Left lobe of liver (tissue), 2 donors: Measurements from ENCODE around the gene TOPBP1. TPM values are rescaled to one million over a fixed set of nuclear protein-coding genes. Genes with fewer than 3 reads are reported as not detected.
"Not testable (repeated sequence)": the region's sequence is repeated elsewhere in the genome, so short reads cannot be mapped to it uniquely, and the experiment has no call there.

Experiments
- ATAC-seq: fragments of 200-7000 bp; cut with Tn5 transposase; one replicate; pipeline ENCODE4 v1.9.1; 2020; ENCODE audit warnings: mild to moderate bottlenecking, moderate library complexity
- DNase-seq: peaks from one replicate; pipeline ENCODE4 v3.0.0-alpha.2; 2020; ENCODE audit warnings: low spot score
- total RNA-seq: library from RNA; stranded (reverse); gene quantifications from one replicate; pipeline ENCODE4 v1.2.1, GENCODE V29; 2021
- donor health status: DM: no; HTN: no; CAD: no; lungs with moderate emphysema.
- donor health status: DM: no; HTN: yes; CAD: no.

The TOPBP1 gene
- total RNA-seq, 1 donor from 2014 or later = 7.0 TPM

GRCh38 chr3:133675631-133676335 lies 14.0 kb upstream of the TOPBP1 start:
- ATAC-seq (peak; percentile 73), DNase-seq (no peak)

GRCh38 chr3:133674290-133674919 lies 12.7 kb upstream of the TOPBP1 start:
- DNase-seq (no peak), ATAC-seq (no peak)

- DNase-seq (no peak), ATAC-seq (peak; percentile 12)
Observed at GRCh38 chr3:133673746-133674145, 12.0 kb upstream of the TOPBP1 start.

DNA sequence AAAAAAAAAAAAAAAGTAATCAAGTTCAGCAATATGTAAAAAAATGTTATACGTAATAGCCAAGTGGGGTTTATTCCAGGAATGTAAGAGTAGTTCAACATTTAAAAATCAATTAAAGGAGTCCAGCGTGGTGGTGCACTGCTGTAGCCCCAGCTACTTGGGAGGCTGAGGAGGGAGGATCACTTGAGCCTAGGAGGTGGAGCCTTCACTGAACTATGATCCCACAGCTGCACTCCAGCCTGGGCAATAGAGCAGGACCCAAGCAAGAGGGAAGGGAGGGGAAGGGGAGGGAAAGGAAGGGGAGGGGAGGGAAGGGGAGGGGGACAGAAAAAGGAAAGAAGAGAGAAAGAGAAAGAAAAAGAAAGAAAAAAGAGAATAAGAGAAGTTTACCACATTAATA lies 10.7 kb upstream of the TOPBP1 start:
- ATAC-seq = no peak
- DNase-seq = no peak

DNA sequence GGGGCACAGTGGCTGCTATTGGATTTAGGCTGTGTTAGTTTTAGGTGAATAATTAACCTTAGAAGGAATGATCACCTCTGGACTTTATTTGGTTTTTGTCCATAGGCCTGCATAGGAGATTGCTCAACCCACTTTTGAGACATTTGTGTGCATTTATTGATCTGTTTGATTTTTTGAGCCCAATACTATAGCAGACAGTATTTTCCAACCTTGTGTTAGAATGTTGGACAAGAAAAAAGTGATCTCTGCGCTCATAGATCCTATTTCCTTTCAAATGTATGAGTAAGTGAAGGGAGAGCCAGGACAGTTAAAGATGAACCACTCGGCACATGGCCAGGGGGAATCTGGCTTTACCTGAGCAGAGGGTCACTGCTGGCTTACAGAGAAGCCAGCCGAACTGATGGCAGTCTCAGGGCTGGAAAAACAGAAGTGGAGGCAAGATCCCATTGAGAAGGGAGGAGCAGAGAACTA lies 8.8 kb upstream of the TOPBP1 start:
- ATAC-seq (peak; percentile 60), DNase-seq (peak; percentile 79)

GRCh38 chr3:133669949-133670524 lies 8.3 kb upstream of the TOPBP1 start:
- DNase-seq (no peak), ATAC-seq (peak; percentile 79)

DNA sequence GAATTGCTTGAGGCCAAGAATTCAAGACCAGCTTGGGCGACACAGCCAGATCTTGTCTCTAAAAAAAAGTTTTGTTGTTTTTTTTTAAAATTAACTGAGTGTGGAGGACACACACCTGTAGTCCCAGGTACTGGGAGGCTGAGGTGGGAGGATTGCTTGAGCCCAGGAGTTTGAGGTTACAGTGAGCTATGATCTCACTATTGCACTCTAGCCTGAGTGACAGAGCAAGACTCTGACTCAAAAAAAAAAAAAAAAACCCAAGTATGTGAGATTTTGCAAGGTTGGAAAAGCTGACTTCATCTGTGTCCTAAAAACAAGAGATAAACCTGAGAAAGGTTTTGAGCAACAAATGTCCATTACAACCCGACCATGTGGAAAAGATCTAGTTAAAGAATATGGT lies 5.4 kb upstream of the TOPBP1 start:
- DNase-seq (no peak), ATAC-seq (no peak)

DNA sequence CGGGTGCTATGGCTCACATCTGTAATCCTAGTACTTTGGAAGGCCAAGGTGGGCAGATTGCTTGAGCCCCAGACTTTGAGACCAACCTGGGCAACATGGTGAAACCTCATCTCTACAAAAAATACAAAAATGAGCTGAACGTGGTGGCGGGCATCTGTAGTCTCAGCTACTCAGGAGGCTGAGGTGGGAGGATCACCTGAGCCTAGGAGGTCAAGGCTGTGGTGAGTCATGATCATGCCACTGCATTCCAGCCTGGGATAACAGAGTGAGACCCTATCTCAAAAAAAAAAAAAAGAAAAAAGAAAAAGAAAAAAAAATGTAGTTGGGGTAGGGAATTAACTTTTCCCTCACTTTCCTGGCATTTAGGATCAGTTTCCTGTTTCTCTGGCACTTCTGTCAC lies 3.4 kb upstream of the TOPBP1 start:
- not testable (repeated sequence) for ATAC-seq, DNase-seq

GRCh38 chr3:133663569-133664313 lies 2.0 kb upstream of the TOPBP1 start:
- DNase-seq (no peak), ATAC-seq (peak; percentile 87)

DNA sequence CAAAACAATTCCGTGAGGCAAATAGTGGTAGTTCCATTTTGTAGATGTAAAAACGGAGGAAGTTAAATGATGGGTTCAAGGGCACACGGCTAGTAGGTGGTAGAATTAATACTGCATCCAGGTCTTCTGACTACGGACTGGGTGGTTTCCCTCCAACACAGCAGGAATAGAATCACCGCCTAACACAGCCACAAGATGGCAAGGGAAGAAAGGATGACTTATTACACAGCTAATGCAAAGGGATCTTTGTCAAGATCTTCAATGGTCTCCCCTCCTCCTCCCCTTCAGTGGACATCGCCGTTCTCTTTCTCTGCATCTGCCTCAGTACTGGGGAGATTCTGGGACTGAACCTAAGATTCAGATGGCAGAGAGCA lies 524 bp upstream of the TOPBP1 start:
- ATAC-seq = peak; percentile 61
- no peak for DNase-seq

DNA sequence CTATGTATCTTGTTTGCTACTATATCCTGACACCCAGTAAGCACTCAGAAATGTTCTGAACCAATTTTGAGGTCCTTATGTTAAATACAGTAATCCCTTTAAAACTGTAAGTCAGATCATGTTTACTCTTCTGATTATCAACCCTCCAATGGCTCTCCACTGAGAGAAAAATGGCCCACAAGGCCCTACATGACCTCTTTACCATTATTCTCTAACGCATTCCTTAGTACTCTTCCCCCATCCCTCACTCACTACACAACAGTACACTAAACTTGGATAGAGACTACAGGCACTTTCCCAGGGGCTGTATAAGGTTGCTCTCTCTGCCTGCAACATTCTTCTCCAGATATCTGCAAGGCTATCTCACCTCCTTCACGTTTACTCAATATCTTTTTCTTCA lies 1.9 kb downstream of the TOPBP1 start:
- DNase-seq = no peak
- ATAC-seq = no peak

DNA sequence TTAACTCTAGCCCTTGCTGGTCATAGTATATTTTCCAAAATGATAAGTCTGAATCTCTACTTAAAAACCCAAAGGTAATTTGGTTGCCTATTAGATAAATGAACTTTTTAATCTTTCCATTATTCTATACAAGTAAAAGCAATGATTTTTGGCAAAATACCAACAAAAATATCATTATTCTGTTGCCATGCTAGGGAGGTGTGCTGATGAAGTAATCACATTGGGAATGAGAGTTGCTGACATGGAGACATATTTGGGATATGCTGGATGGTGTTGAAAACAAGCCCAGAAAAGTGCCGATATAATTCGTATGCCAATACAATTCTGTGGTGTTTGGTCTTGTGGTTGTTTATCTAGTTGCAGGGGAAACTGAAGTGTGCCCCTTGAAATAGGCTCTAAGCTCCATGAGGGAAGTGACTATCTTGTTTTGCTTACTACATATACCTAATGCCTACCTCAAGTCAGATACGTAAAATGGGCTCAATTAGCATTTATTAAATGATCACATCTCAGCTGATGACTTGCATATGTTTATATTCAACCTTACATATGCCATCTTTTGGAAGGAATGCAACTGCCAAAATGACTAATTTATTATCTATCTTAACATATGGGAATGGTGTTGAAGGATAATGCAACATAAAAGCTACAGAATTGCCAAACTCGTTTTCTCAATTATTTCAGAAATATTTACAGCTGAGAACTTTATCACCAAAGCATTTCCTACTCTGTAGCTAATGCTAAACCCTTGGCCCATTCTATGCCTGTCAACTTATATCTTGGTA lies 5.8 kb downstream of the TOPBP1 start:
- ATAC-seq (no peak), DNase-seq (no peak)

- no peak for ATAC-seq
Observed at GRCh38 chr3:133649486-133650068, 12.2 kb downstream of the TOPBP1 start.

GRCh38 chr3:133644768-133645167 lies 17.0 kb downstream of the TOPBP1 start:
- DNase-seq (no peak), ATAC-seq (no peak)

More at GRCh38 chr3:133649486-133650068, 12.2 kb downstream of the TOPBP1 start:
- DNase-seq = no peak

DNA sequence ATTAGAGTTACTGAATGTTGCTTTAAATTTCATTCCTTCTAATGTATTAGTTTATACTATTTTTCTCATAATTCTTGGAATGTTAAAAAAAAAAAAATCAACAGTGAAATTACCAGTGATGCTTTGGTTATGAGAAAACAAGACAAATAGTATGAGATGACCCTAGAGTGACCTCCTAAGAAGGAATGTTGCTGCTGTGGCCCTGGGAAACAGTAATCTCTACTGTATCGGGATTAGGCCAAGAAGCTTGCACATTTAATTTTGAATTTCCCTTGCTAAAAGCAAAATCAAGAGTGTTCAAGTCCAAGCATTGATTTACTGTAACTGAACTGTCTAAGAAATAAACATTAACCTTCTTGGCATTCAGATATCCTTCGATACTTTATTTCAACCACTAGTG lies 18.1 kb downstream of the TOPBP1 start:
- DNase-seq (no peak), ATAC-seq (no peak)

DNA sequence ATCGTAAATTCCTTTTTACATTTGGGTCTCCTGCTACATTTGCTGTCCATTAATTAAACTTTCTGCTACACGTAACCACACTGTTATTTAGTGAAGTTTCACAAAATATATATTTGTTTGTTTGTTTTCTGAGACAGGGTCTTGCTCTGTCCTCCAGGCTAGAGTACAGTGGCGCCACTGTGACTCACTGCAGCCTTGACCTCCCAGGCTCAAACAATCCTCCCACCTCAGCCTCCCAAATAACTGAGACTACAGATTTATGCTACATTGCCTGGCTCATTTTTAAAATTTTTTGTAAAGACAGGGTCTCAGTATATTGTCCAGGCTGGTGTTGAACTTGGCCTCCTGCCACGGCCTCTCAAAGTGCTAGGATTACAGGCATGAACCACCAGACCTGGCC lies 20.5 kb downstream of the TOPBP1 start:
- ATAC-seq (no peak), DNase-seq (no peak)

- DNase-seq = no peak
Observed at GRCh38 chr3:133633439-133633838, 28.3 kb downstream of the TOPBP1 start.

GRCh38 chr3:133629146-133629545 lies 32.6 kb downstream of the TOPBP1 start:
- ATAC-seq (no peak), DNase-seq (no peak)

More at GRCh38 chr3:133633439-133633838, 28.3 kb downstream of the TOPBP1 start:
- peak; percentile 52 for ATAC-seq

DNA sequence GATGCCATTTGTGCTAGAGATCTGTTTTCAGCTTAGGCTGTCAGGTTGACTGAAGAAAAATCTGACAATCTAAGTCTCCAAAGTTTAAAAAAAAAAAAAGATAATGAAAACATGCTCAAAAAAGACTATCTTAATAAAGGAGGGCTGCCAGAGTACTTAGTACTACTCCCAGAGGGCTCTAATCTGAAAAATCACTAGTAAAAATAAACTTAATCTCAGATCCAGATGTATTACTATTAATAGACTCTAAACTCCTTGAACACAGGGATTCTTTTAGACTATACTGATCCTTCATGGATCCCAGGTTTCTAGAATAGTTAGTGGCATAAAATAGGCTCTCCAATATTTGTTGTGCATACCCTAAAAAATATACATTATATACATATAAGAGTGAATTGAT lies 34.0 kb downstream of the TOPBP1 start:
- no peak for ATAC-seq
- DNase-seq = no peak

GRCh38 chr3:133620066-133620784 lies 41.5 kb downstream of the TOPBP1 start:
- no peak for ATAC-seq
- DNase-seq = no peak
